Mammary epithelial cell (primary cell): ENCODE data around the gene RNF40.

ENCODE experiments used
- CTCF ChIP-seq, 2 donors: IDR thresholded peaks in 1 of 2; conservative IDR thresholded peaks in 1 of 2; 2 replicates each; pipeline ENCODE4 v1.5.1; 2011 to 2012; ENCODE audit warnings: inconsistent platforms in 2 of 2, low read length in 2 of 2, mild to moderate bottlenecking in 2 of 2, control low read depth in 1 of 2, low read depth in 1 of 2; ENCODE audit not compliant: insufficient read depth in 1 of 2; ENCODE audit errors: extremely low read depth in 1 of 2
- EZH2 ChIP-seq: IDR thresholded peaks from 2 replicates; pipeline ENCODE4 v1.6.1; 2012; ENCODE audit warnings: low read length, inconsistent platforms, borderline replicate concordance

- TF ChIP-seq EZH2 (no peak), CTCF (conservative IDR thresholded peaks at IDR 0.05 in 1 of 2, IDR thresholded peaks at IDR 0.05 in 1 of 2; ENCODE audit: extremely low read depth in 1 of 2, insufficient read depth in 1 of 2, low read depth in 1 of 2, low read length in 2 of 2) (no peak)
These were observed 13.3 kb upstream of the RNF40 start for GRCh38 chr16:30748634-30749445.
